HEK293 (cell line): ENCODE measurements around the gene KCNB1.

Source experiments
- CTCF ChIP-seq: fragments of 450-650 bp; formaldehyde crosslinking; IDR thresholded peaks from 2 replicates; pipeline ENCODE4 v1.5.1; 2016; ENCODE audit warnings: missing biosample characterization, missing genetic modification characterization
- GLI4 ChIP-seq: fragments of 450-650 bp; formaldehyde crosslinking; IDR thresholded peaks from 2 replicates; pipeline ENCODE4 v1.5.1; 2016; ENCODE audit warnings: missing biosample characterization, missing genetic modification characterization
- REST ChIP-seq: fragments of 450-650 bp; formaldehyde crosslinking; IDR thresholded peaks from 2 replicates; pipeline ENCODE4 v1.5.1; 2016; ENCODE audit warnings: missing biosample characterization, missing genetic modification characterization
- TCF7L2 ChIP-seq: IDR thresholded peaks from 2 replicates; pipeline ENCODE4 v1.6.1; 2011; ENCODE audit warnings: low read depth, mild to moderate bottlenecking, inconsistent platforms, low read length, moderate library complexity, borderline replicate concordance
- ZNF114 ChIP-seq: fragments of 450-650 bp; formaldehyde crosslinking; IDR thresholded peaks from 2 replicates; pipeline ENCODE4 v1.5.0; 2017; ENCODE audit warnings: missing biosample characterization, missing genetic modification characterization
- ZNF140 ChIP-seq: fragments of 450-650 bp; formaldehyde crosslinking; IDR thresholded peaks from 2 replicates; pipeline ENCODE4 v1.5.1; 2016; ENCODE audit warnings: missing biosample characterization, missing genetic modification characterization
- ZNF155 ChIP-seq: fragments of 450-650 bp; formaldehyde crosslinking; IDR thresholded peaks from 2 replicates; pipeline ENCODE4 v1.5.1; 2016; ENCODE audit warnings: missing biosample characterization, missing genetic modification characterization
- ZNF24 ChIP-seq: fragments of 450-650 bp; formaldehyde crosslinking; IDR thresholded peaks from 2 replicates; pipeline ENCODE4 v1.5.1; 2016; ENCODE audit warnings: missing biosample characterization, missing genetic modification characterization
- TF ChIP-seq, protein P1 (sequence below): fragments of 450-650 bp; formaldehyde crosslinking; conservative IDR thresholded peaks from 2 replicates; pipeline ENCODE4 v1.5.1; 2016; ENCODE audit warnings: low read depth, missing biosample characterization, missing genetic modification characterization
- TF ChIP-seq, protein P2 (sequence below): fragments of 450-650 bp; formaldehyde crosslinking; IDR thresholded peaks from 2 replicates; pipeline ENCODE4 v1.5.1; 2017; ENCODE audit warnings: missing biosample characterization, missing genetic modification characterization

- TF ChIP-seq ZNF140, result no peak
- TF ChIP-seq ZNF155 (tag by site-specific recombination), result no peak
- TF ChIP-seq, protein P1, sequence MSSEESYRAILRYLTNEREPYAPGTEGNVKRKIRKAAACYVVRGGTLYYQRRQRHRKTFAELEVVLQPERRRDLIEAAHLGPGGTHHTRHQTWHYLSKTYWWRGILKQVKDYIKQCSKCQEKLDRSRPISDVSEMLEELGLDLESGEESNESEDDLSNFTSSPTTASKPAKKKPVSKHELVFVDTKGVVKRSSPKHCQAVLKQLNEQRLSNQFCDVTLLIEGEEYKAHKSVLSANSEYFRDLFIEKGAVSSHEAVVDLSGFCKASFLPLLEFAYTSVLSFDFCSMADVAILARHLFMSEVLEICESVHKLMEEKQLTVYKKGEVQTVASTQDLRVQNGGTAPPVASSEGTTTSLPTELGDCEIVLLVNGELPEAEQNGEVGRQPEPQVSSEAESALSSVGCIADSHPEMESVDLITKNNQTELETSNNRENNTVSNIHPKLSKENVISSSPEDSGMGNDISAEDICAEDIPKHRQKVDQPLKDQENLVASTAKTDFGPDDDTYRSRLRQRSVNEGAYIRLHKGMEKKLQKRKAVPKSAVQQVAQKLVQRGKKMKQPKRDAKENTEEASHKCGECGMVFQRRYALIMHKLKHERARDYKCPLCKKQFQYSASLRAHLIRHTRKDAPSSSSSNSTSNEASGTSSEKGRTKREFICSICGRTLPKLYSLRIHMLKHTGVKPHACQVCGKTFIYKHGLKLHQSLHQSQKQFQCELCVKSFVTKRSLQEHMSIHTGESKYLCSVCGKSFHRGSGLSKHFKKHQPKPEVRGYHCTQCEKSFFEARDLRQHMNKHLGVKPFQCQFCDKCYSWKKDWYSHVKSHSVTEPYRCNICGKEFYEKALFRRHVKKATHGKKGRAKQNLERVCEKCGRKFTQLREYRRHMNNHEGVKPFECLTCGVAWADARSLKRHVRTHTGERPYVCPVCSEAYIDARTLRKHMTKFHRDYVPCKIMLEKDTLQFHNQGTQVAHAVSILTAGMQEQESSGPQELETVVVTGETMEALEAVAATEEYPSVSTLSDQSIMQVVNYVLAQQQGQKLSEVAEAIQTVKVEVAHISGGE, result no peak
- TF ChIP-seq CTCF (tag by site-specific recombination), result no peak
- TF ChIP-seq ZNF24 (tag by site-specific recombination), result no peak
- no peak for TF ChIP-seq GLI4 (tag by site-specific recombination)
- no peak for TF ChIP-seq ZNF114 (tag by site-specific recombination)
- TF ChIP-seq TCF7L2, result no peak
- no peak for TF ChIP-seq REST
- TF ChIP-seq, protein P2, sequence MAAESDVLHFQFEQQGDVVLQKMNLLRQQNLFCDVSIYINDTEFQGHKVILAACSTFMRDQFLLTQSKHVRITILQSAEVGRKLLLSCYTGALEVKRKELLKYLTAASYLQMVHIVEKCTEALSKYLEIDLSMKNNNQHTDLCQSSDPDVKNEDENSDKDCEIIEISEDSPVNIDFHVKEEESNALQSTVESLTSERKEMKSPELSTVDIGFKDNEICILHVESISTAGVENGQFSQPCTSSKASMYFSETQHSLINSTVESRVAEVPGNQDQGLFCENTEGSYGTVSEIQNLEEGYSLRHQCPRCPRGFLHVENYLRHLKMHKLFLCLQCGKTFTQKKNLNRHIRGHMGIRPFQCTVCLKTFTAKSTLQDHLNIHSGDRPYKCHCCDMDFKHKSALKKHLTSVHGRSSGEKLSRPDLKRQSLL, result no peak
Measured at GRCh38 chr20:49403012-49403411, 79.5 kb downstream of the KCNB1 start.
